ENCODE measurements around the gene RAPGEF6. TPM values are rescaled to one million over a fixed set of nuclear protein-coding genes. Genes with fewer than 3 reads are reported as not detected.
A peak's percentile ranks its signal among the peaks of the same experiment; 100 is the strongest.

The RAPGEF6 gene
- total RNA-seq, 1 donor from 2014 or later = 48.4 TPM

- intact Hi-C loops (cut with DNase I) = no loop called here
- ATAC-seq (no peak), DNase-seq (ENCODE audit: low spot score) (no peak)
These were observed 161.3 kb downstream of the RAPGEF6 start for GRCh38 chr5:131473731-131474130.

- intact Hi-C loops (cut with DNase I) = no loop called here
- DNase-seq (ENCODE audit: low spot score) = no peak
- no peak for ATAC-seq
These were observed 168.8 kb downstream of the RAPGEF6 start for GRCh38 chr5:131466171-131466766.

- DNase-seq (ENCODE audit: low spot score) = no peak
- ATAC-seq = no peak
- intact Hi-C loops (cut with DNase I) = no loop called here
These were observed 171.4 kb downstream of the RAPGEF6 start for GRCh38 chr5:131463656-131464055.

GRCh38 chr5:131462454-131462853 is 172.6 kb downstream of the RAPGEF6 start:
- intact Hi-C loops (cut with DNase I) = no loop called here
- DNase-seq (ENCODE audit: low spot score) = no peak
- no peak for ATAC-seq

- intact Hi-C loops (cut with DNase I) = no loop called here
- ATAC-seq (no peak), DNase-seq (ENCODE audit: low spot score) (no peak)
These were observed 173.3 kb downstream of the RAPGEF6 start for GRCh38 chr5:131461742-131462141.

- ATAC-seq = no peak
- intact Hi-C loops (cut with DNase I) = no loop called here
- no peak for DNase-seq (ENCODE audit: low spot score)
These were observed 174.0 kb downstream of the RAPGEF6 start for GRCh38 chr5:131460867-131461572.

GRCh38 chr5:131460133-131460532 is 174.9 kb downstream of the RAPGEF6 start:
- DNase-seq (ENCODE audit: low spot score) (no peak), ATAC-seq (no peak)
- intact Hi-C loops (cut with DNase I) = no loop called here

GRCh38 chr5:131459216-131459615 is 175.8 kb downstream of the RAPGEF6 start:
- DNase-seq (ENCODE audit: low spot score) (no peak), ATAC-seq (no peak)
- intact Hi-C loops (cut with DNase I) = no loop called here

GRCh38 chr5:131457193-131457592 is 177.8 kb downstream of the RAPGEF6 start:
- ATAC-seq (no peak), DNase-seq (ENCODE audit: low spot score) (no peak)
- intact Hi-C loops (cut with DNase I) = no loop called here

- no peak for DNase-seq (ENCODE audit: low spot score)
- intact Hi-C loops (cut with DNase I) = no loop called here
- no peak for ATAC-seq
These were observed 184.1 kb downstream of the RAPGEF6 start for GRCh38 chr5:131450941-131451340.

GRCh38 chr5:131441184-131441583 is 193.8 kb downstream of the RAPGEF6 start:
- no peak for ATAC-seq
- no peak for DNase-seq (ENCODE audit: low spot score)
- intact Hi-C loops (cut with DNase I) = no loop called here

GRCh38 chr5:131436081-131436480 is 198.9 kb downstream of the RAPGEF6 start:
- DNase-seq (ENCODE audit: low spot score) (no peak), ATAC-seq (peak; percentile 94)

GRCh38 chr5:131433109-131433508 is 201.9 kb downstream of the RAPGEF6 start:
- no peak for ATAC-seq
- intact Hi-C loops (cut with DNase I) = no loop called here

More at GRCh38 chr5:131436081-131436480, 198.9 kb downstream of the RAPGEF6 start:
- intact Hi-C loops (cut with DNase I) = no loop called here

GRCh38 chr5:131431794-131432193 is 203.2 kb downstream of the RAPGEF6 start:
- no peak for DNase-seq (ENCODE audit: low spot score)
- intact Hi-C loops (cut with DNase I) = no loop called here
- ATAC-seq = no peak

More at GRCh38 chr5:131433109-131433508, 201.9 kb downstream of the RAPGEF6 start:
- DNase-seq (ENCODE audit: low spot score) = no peak

- no peak for DNase-seq (ENCODE audit: low spot score)
- no peak for ATAC-seq
- intact Hi-C loops (cut with DNase I) = no loop called here
These were observed 204.2 kb downstream of the RAPGEF6 start for GRCh38 chr5:131430794-131431193.

- DNase-seq (ENCODE audit: low spot score) (no peak), ATAC-seq (no peak)
- intact Hi-C loops (cut with DNase I) = no loop called here
These were observed 209.0 kb downstream of the RAPGEF6 start for GRCh38 chr5:131426011-131426410.

- DNase-seq (ENCODE audit: low spot score) = no peak
- intact Hi-C loops (cut with DNase I) = no loop called here
- no peak for ATAC-seq
These were observed 212.0 kb downstream of the RAPGEF6 start for GRCh38 chr5:131423056-131423455.

GRCh38 chr5:131419877-131420276 is 215.2 kb downstream of the RAPGEF6 start:
- DNase-seq (ENCODE audit: low spot score) = no peak
- intact Hi-C loops (cut with DNase I) = no loop called here
- ATAC-seq = no peak

GRCh38 chr5:131418846-131419245 is 216.2 kb downstream of the RAPGEF6 start:
- DNase-seq (ENCODE audit: low spot score) = no peak
- intact Hi-C loops (cut with DNase I) = no loop called here
- ATAC-seq = no peak

GRCh38 chr5:131417240-131417869 is 217.7 kb downstream of the RAPGEF6 start:
- intact Hi-C loops (cut with DNase I) = no loop called here
- DNase-seq (ENCODE audit: low spot score) = peak; percentile 91
- ATAC-seq = peak; percentile 52
